ENCODE results near the gene KIAA1586.
"Not testable (repeated sequence)": the region's sequence is repeated elsewhere in the genome, so short reads cannot be mapped to it uniquely, and the experiment has no call there.

The KIAA1586 gene, protein sequence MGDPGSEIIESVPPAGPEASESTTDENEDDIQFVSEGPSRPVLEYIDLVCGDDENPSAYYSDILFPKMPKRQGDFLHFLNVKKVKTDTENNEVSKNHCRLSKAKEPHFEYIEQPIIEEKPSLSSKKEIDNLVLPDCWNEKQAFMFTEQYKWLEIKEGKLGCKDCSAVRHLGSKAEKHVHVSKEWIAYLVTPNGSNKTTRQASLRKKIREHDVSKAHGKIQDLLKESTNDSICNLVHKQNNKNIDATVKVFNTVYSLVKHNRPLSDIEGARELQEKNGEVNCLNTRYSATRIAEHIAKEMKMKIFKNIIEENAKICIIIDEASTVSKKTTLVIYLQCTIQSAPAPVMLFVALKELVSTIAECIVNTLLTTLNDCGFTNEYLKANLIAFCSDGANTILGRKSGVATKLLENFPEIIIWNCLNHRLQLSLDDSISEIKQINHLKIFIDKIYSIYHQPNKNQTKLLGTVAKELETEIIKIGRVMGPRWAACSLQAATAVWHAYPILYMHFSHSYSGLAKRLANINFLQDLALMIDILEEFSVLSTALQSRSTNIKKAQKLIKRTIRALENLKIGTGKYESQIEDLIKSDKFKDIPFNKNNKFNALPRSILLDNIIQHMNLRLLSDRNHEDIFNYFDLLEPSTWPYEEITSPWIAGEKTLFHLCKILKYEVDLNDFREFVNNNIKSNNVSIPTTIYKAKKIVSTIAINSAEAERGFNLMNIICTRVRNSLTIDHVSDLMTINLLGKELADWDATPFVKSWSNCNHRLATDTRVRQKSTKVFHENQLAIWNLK

GRCh38 chr6:57046332-57047256, at the start of gene KIAA1586:
Gene KIAA1586 (plus strand): TSS chr6:57046693. CDS start chr6:57046756, 63 bp downstream.
- DNase-seq: peak; percentile 32

- DNase-seq: no peak
Observed at GRCh38 chr6:56999049-56999448, 47.4 kb upstream of the KIAA1586 start.

DNA sequence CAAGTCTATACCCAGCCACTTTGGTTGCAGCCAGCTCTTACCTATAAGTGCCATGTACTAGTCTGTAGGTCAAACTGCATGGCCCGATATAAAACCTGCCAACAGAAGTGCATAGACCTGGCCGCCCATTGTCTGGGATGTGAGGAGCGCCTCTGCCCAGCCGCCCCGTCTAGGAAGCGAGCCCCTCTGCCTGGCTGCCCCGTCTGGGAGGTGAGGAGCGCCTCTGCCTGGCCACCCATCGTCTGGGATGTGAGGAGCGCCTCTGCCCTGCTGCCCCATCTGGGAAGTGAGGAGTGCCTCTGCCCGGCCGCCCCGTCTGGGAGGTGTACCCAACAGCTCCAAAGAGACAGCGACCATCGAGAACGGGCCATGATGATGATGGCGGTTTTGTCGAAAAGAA, 46.7 kb upstream of the KIAA1586 start:
- not testable (repeated sequence) for DNase-seq

DNA sequence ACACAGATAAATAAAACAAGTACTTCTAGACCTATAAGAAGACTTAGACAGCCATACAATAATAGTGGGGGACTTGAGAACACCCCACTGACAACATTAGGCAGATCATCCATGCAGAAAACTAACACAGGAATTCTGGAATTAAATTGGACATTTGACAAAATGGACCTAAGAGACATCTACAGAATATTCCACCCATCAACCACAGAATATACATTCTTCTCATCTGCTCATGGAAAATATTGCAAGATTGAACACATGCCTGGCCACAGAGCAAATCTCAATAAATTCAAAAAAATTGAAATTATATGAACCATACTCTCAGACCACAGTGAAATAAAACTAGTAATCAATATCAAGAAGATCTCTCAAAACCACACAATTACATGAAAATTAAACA, 44.3 kb upstream of the KIAA1586 start:
- DNase-seq: no peak

GRCh38 chr6:57004292-57004691, 42.2 kb upstream of the KIAA1586 start:
- no peak for DNase-seq

DNA sequence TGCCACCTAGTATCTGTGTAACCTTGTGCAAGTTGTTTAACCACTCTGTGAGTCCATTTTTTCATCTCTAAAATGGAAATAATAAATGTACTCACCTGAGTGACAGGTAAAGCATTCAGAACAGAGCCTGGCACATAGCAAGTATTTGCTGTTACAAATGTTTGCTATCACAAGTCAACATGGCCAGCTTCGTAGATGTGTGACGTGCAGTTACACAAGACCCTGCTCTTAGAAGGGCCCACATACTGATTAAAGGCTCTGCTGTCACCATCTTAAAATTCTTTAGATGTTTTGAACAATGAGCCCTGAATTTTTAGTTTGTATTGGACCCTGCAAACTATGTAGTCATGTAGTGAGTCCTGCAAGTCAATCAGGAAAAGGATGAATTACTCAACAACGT, 40.4 kb upstream of the KIAA1586 start:
- DNase-seq: no peak

- not testable (repeated sequence) for DNase-seq
Observed at GRCh38 chr6:57008069-57008468, 38.4 kb upstream of the KIAA1586 start.

DNA sequence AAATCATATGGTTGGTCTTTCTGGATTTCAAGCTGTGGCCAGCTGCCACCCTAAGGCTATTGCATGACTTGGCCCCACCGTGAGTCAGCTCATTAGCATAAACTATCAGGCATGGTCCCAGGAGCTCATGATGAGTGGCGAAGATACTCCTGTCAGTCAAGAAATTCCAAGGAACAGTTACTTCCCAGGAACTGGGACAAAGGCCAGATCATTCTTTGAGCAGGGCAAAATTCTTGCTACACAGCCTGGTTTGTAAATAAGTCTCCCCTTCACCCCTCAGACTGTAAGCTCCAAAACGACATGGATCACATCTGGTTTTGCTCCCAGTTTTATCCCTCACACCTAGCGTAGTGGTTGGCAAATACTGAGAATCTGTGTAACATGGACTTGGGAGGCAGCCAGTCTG, 33.0 kb upstream of the KIAA1586 start:
- no peak for DNase-seq

- no peak for DNase-seq
Observed at GRCh38 chr6:57017069-57017468, 29.4 kb upstream of the KIAA1586 start.

- DNase-seq: no peak
Observed at GRCh38 chr6:57017841-57018240, 28.7 kb upstream of the KIAA1586 start.

DNA sequence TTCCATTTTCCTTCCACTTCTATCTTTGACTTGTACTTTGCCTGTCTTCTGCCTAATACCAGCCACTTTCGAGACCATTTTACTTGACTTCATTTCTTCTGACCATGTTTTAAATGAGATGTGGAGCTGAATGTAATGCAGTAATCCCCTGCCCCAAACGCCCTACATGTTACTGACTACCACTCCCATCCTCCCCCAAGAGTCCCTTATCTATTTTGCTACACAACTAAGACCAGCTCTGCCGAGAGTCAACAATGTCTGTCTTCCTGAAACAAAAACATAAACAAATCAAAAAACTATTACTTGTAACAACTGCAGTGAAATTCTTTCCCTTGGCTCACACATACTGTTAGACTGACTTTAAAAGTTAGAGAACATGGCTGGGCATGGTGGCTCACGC, 27.1 kb upstream of the KIAA1586 start:
- DNase-seq: no peak

DNA sequence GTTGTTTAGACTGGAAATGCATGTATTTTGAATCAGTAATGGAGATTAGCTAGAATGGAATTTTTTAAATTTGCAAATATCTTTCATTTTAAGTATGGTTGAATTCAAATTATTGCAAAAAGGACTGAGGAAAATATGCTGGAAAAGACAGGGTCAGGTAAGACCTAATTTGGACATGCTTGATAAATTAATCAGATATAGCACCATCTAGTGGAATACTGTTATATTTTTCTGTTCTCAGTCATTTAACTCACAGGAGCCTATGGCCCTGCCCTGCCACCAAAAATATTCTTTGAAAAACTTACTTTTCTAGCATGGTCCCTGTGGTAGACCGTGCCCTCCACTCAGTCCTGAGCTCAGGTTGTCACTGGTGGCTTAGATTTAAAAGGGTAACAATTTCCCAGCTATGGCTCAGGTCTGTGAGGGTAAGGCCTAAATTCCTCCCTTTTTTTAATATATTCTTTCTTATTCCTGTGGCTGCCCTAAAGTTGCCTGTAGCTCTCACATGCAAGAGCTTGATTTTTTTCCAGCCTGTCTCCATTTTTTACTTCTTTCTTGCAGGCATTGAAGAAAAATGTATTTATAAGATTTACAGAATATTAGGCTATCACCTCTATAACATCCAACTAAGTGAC, 25.3 kb upstream of the KIAA1586 start:
- peak; percentile 6 for DNase-seq

DNA sequence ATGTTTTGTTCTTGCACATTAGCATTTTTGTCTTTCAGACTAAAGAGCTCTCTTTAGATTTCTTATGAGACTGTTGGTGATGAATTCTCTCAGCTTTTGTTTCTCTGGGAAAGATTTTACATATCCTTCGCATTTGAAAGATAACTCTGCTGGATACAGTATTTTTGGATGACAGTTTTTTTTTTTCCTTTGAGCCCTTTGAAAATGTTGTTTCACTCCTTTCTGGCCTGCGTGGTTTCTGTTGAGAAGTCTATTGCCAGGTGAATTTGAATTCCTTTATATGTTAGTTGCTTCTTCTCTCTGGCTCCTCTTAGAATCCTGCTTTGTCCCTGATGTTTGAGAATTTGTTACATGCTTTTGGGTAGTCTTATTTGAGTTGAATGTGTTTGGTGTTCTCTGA, 22.2 kb upstream of the KIAA1586 start:
- no peak for DNase-seq

DNA sequence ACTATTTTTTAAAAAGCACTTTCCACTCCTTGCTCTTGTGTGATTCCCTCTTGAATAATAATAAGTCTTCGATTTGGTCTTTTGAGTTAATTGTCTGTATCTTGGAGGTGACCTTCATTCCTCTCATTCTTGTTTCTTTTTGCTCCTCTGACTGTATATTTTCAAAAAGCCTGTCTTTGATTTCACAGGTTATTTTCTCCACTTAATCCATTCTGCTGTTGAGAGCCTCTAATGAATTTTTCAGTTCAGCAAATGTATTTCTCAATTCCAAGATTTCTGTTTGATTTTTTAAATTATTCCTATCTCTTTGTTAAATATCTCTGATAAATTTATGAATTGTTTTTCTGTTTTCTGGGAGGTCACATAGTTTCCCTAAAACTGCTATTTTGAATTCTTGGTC, 21.7 kb upstream of the KIAA1586 start:
- DNase-seq: no peak

- no peak for DNase-seq
Observed at GRCh38 chr6:57026001-57026400, 20.5 kb upstream of the KIAA1586 start.

GRCh38 chr6:57027301-57027700, 19.2 kb upstream of the KIAA1586 start:
- no peak for DNase-seq

DNA sequence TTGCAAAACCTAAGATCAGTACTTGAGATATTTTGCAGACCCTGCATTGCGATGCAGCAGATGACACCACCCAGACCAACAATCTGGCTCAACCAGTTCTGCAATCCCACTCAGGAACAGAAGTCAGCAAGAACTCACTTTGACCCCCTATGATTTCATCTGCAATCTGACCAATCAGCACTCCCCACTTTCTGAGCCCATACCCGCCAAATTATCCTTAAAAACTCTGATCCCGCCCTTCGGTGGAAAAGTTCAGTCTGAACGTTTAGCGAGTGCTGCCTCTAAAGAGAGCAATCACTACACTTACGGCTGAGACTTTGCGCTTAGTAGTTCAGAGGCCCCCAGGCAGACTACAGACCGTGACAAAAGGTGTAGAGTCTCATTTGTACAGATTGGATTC, 17.3 kb upstream of the KIAA1586 start:
- no peak for DNase-seq

DNA sequence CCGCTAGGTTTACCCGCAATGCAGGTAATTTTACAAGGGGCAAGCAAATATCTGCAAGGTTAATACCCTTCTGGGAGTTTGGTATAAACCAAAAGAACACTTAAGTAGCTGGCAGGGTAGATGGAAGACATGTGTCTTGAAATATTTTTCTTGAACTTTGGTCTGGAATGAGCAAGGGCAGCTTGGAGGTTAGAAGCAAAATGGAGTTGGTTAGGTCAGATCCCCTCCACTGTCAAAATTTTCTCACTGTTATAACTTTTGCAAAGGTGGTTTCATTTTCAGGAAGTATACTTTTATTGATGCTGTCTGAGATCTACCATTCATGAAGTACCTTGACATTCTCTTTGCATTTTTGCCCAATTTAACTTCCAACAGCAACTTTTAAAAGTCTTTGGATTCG, 13.3 kb upstream of the KIAA1586 start:
- no peak for DNase-seq

DNA sequence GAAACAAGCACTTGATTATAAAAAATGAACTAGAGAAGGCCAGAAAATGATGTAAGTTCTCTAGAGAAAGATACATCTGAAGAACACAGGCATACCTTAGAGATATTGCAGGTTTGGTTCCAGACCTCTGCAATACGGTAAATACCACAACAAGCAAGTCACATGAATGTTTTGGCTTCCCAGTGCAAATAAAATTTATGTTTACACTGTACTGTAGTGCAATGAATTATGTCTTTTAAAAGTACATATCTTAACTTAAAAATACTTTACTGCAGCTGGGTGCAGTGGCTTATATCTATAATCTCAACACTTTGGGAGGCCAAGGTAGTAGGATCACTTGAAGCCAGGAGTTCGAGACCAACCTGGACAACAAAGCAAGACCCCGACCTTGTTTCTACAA, 10.9 kb upstream of the KIAA1586 start:
- DNase-seq: no peak

- DNase-seq: no peak
Observed at GRCh38 chr6:57038906-57039305, 7.6 kb upstream of the KIAA1586 start.

DNA sequence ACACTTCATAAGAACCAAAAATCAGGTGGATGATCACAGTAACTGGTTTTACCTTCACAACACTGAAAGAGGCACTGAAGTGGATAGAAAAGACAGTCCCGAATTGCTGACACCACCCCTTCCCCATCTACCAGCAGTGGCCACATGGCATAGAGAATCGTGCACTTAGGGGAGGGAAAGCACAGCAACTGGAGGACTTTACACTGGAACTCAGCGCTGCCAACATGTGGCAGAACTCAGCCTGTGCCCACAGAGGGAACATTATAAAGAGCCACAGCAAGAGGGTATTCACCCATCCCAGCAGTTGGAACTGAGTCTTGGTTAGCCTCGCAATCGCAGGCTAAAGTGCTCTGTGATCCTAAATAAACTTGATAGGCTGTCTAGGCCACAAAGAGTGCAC, 6.5 kb upstream of the KIAA1586 start:
- no peak for DNase-seq

DNA sequence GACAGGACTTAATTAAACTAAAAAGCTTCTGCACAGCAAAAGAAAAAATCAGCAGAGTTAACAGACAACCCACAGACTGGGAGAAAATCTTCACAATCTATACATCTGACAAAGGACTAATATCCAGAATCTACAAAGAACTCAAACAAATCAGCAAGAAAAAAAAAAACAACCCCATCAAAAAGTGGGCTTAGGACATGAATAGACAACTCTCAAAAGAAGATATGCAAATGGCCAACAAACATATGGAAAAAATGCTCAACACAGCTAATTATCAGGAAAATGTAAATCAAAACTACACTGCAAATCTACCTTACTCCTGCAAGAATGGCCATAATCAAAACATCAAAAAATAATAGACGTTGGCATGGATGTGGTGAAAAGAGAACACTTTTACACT, 2.4 kb upstream of the KIAA1586 start:
- DNase-seq: not testable (repeated sequence)

- no peak for DNase-seq
Observed at GRCh38 chr6:57044568-57044967, 1.9 kb upstream of the KIAA1586 start.
